Karpas-422 (cell line): Measurements from ENCODE around the gene CCL19. TPM values are rescaled to one million over a fixed set of nuclear protein-coding genes. Genes with fewer than 3 reads are reported as not detected.

Experiments used
- DNase-seq: peaks from one replicate; pipeline ENCODE4 v3.0.0-alpha.2; 2015
- H2AFZ ChIP-seq: fragments of 200-600 bp; sonication (generic); 2 replicates; pipeline ENCODE4 v1.6.1; 2014; ENCODE audit warnings: antibody characterized with exemption, low read length, mixed read lengths
- H3K27ac ChIP-seq: fragments of 200-600 bp; sonication (generic); 2 replicates; pipeline ENCODE4 v1.5.1; 2014; ENCODE audit warnings: mild to moderate bottlenecking, low read length, moderate library complexity
- H3K27me3 ChIP-seq: fragments of 200-600 bp; sonication (generic); 2 replicates; pipeline ENCODE4 v1.6.1; 2014; ENCODE audit warnings: low read length, mixed read lengths
- H3K36me3 ChIP-seq: fragments of 200-600 bp; sonication (generic); 2 replicates; pipeline ENCODE4 v1.6.1; 2014; ENCODE audit warnings: low read length, mixed read lengths; ENCODE audit not compliant: insufficient read depth
- H3K4me1 ChIP-seq: fragments of 200-600 bp; sonication (generic); 2 replicates; pipeline ENCODE4 v1.6.1; 2014; ENCODE audit warnings: mild to moderate bottlenecking, low read length, mixed read lengths
- H3K4me2 ChIP-seq: fragments of 200-600 bp; sonication (generic); 2 replicates; pipeline ENCODE4 v1.6.1; 2014; ENCODE audit warnings: low read length, low read depth, mild to moderate bottlenecking; ENCODE audit not compliant: poor library complexity, severe bottlenecking
- H3K4me3 ChIP-seq: fragments of 200-600 bp; sonication (generic); 2 replicates; pipeline ENCODE4 v1.5.1; 2014; ENCODE audit warnings: mild to moderate bottlenecking, antibody characterized with exemption, low read length, mixed read lengths
- H3K79me2 ChIP-seq: fragments of 200-600 bp; sonication (generic); 2 replicates; pipeline ENCODE4 v1.6.1; 2014; ENCODE audit warnings: mild to moderate bottlenecking, low read length, mixed read lengths
- H3K9ac ChIP-seq: fragments of 200-600 bp; sonication (generic); 2 replicates; pipeline ENCODE4 v1.6.0; 2014; ENCODE audit warnings: low read length
- H3K9me2 ChIP-seq: fragments of 200-600 bp; sonication (generic), shearing (Covaris generic); replicated peaks from 2 replicates; pipeline ENCODE4 v1.6.0; 2014; ENCODE audit warnings: mild to moderate bottlenecking, low read length, moderate library complexity; ENCODE audit not compliant: insufficient read depth
- H3K9me3 ChIP-seq: fragments of 300-700, 200-600 bp; sonication (generic); 2 replicates; pipeline ENCODE4 v1.6.1; 2014; ENCODE audit warnings: low read length, mixed read lengths
- H4K20me1 ChIP-seq: fragments of 200-600 bp; sonication (generic); 2 replicates; pipeline ENCODE4 v1.6.1; 2014; ENCODE audit warnings: mild to moderate bottlenecking, antibody characterized with exemption, low read length, low read depth; ENCODE audit not compliant: insufficient read depth
- total RNA-seq: library from RNA; depleted of rRNA; stranded (reverse); fragments of >200 nt; shearing (Covaris generic); gene quantifications from 2 replicates; pipeline ENCODE4 v1.2.3, GENCODE V29; 2014; ENCODE audit warnings: low replicate concordance

CCL19 gene
- total RNA-seq, 1 experiment from 2014 or later = not detected

GRCh38 chr9:34653151-34654072, 37.7 kb downstream of the CCL19 start:
- Histone ChIP-seq H3K4me3 (no peak overlapping the region), H2AFZ (no peak overlapping the region), H3K27ac (no peak overlapping the region), H3K36me3 (peaks cover 5% of the 10 kb centered on the region; the same call in 1 of the 2 replicates), H3K27me3 (no peaks in the 10 kb centered on the region), H3K9me3 (no peaks in the 10 kb centered on the region), H3K79me2 (no peaks in the 10 kb centered on the region), H3K4me2 (no peak overlapping the region), H3K9me2 (no peaks in the 10 kb centered on the region), H4K20me1 (no peaks in the 10 kb centered on the region), H3K4me1 (no peaks in the 10 kb centered on the region), H3K9ac (no peak overlapping the region)
- no peak for DNase-seq

DNA sequence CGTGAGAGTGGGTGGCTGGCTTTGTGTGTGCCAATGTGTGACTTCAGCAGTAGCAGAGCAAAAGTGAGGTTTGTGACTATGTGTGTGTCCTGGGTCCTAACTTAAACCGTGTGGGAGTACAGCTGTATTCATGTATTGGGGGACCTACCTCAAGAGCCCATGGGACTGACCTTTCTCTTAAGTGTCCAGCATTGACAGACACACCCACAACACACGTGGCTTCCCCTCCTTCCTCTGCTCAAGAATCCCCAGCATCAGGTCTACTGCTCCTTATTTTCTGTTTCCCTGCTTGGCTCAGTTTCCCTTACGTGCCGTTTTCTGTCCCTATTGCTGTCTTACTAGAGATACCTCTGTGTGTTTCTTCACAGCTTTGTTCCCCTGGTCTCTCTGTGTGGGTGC, 38.5 kb downstream of the CCL19 start:
- Histone ChIP-seq H4K20me1 (no peaks in the 10 kb centered on the region; the same call in 1 of the 2 replicates), H3K27ac (no peak overlapping the region), H3K36me3 (peaks cover 5% of the 10 kb centered on the region; the same call in 1 of the 2 replicates), H3K9me2 (no peaks in the 10 kb centered on the region), H3K9me3 (no peaks in the 10 kb centered on the region), H3K4me1 (peaks cover 5% of the 10 kb centered on the region), H3K79me2 (peaks cover 6% of the 10 kb centered on the region), H3K27me3 (no peaks in the 10 kb centered on the region), H3K9ac (no peak overlapping the region), H2AFZ (no peak overlapping the region), H3K4me2 (no peak overlapping the region), H3K4me3 (no peak overlapping the region)
- no peak for DNase-seq

DNA sequence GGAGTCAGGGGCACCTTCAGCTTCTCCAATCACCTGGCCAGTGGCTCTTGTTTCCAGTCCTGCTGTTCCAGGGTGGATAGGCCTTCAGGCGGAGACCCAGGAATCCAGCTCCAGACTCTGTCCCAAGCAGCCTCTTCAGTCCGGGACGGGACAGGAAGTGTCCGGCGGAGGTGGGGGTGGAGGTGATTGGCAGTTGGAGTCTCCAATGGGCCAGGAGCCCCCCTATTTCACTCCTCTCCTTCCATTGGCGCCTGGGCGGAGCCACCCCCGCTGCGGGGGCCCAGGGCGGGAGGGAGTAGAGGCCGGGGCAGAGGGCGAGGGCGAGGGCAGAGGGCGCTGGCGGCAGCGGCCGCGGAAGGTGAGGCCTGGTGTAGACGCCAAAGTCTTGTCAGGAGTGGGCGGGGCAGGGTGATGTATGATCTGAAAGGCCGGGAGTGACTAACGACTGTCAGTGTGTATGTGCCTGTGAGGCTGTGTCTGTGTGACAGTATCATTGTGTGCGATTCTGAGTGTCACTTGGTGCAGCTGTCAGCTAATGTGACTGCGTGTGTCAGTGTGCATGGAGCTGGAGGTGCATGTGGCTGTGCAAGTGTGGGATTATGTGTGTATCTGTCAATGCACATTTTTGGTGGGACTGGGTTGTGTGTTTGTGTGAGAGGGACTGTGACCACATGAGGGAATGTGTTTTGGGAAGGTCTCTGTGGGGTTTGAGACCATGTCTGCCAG, 39.0 kb downstream of the CCL19 start, which contains the start of gene IL11RA:
Gene IL11RA (plus strand): TSS at position 310 of the 726 bp plus-strand sequence. CDS start 3,033 bp downstream, outside the sequence.
- Histone ChIP-seq H3K27ac (no peak within 1 kb of the TSS), H2AFZ (no peak within 1 kb of the TSS), H3K4me2 (no peak within 1 kb of the TSS), H3K9me2 (no peaks in the 10 kb centered on the region), H3K36me3 (peaks cover 5% of the 10 kb centered on the region; the same call in 1 of the 2 replicates), H4K20me1 (no peaks in the 10 kb centered on the region; the same call in 1 of the 2 replicates), H3K27me3 (no peaks in the 10 kb centered on the region), H3K9ac (no peak within 1 kb of the TSS), H3K4me3 (no peak within 1 kb of the TSS), H3K9me3 (no peaks in the 10 kb centered on the region), H3K4me1 (peaks cover 10% of the 10 kb centered on the region), H3K79me2 (peaks cover 11% of the 10 kb centered on the region)
- DNase-seq = no peak

DNA sequence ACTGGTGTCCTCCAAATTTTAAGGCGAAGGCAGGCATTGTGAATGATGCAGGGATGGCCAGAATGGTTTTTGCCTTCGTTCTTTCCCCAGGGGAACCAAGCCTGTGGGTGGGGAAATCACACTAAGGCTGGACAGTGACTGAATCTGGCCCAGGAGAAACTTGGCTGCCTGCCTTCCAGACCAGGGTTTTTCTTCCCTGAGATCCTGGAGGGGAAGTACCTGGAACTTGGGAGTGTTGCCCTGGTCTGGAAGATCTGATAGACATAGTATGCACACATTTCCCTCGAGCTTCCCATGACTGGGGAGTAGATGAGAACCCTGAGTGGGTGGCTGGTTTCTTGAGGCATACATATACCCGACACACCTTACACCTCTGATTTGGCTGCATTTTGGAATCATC, 39.8 kb downstream of the CCL19 start:
- Histone ChIP-seq H3K27me3 (no peaks in the 10 kb centered on the region), H3K9me3 (no peaks in the 10 kb centered on the region), H3K79me2 (peaks cover 12% of the 10 kb centered on the region), H3K4me1 (peaks cover 11% of the 10 kb centered on the region), H3K4me3 (no peak overlapping the region), H2AFZ (no peak overlapping the region), H3K27ac (no peak overlapping the region), H3K9me2 (no peaks in the 10 kb centered on the region), H3K9ac (no peak overlapping the region), H4K20me1 (no peaks in the 10 kb centered on the region; the same call in 1 of the 2 replicates), H3K36me3 (peaks cover 5% of the 10 kb centered on the region; the same call in 1 of the 2 replicates), H3K4me2 (no peak overlapping the region)
- DNase-seq = no peak

GRCh38 chr9:34650816-34651215, 40.3 kb downstream of the CCL19 start:
- Histone ChIP-seq H2AFZ (no peak overlapping the region), H4K20me1 (no peaks in the 10 kb centered on the region; the same call in 1 of the 2 replicates), H3K79me2 (peaks cover 12% of the 10 kb centered on the region), H3K9ac (no peak overlapping the region), H3K4me3 (no peak overlapping the region), H3K4me1 (peaks cover 15% of the 10 kb centered on the region), H3K27ac (no peak overlapping the region), H3K9me3 (no peaks in the 10 kb centered on the region), H3K9me2 (no peaks in the 10 kb centered on the region), H3K36me3 (peaks cover 5% of the 10 kb centered on the region; the same call in 1 of the 2 replicates), H3K4me2 (no peak overlapping the region), H3K27me3 (no peaks in the 10 kb centered on the region)
- DNase-seq = no peak

GRCh38 chr9:34648673-34649072, 42.4 kb downstream of the CCL19 start:
- H3K4me1 ChIP-seq = peaks cover 15% of the 10 kb centered on the region
- H3K79me2 ChIP-seq = peaks cover 12% of the 10 kb centered on the region
- no peaks in the 10 kb centered on the region for H3K9me2 ChIP-seq
- no peak overlapping the region for H3K4me3 ChIP-seq
- no peak for DNase-seq
- H3K9ac ChIP-seq = no peak overlapping the region
- no peaks in the 10 kb centered on the region; the same call in 1 of the 2 replicates for H4K20me1 ChIP-seq
- no peaks in the 10 kb centered on the region for H3K9me3 ChIP-seq
- no peaks in the 10 kb centered on the region for H3K27me3 ChIP-seq
- H3K4me2 ChIP-seq = no peak overlapping the region
- H3K27ac ChIP-seq = no peak overlapping the region
- H2AFZ ChIP-seq = no peak overlapping the region
- H3K36me3 ChIP-seq = peaks cover 5% of the 10 kb centered on the region; the same call in 1 of the 2 replicates

DNA sequence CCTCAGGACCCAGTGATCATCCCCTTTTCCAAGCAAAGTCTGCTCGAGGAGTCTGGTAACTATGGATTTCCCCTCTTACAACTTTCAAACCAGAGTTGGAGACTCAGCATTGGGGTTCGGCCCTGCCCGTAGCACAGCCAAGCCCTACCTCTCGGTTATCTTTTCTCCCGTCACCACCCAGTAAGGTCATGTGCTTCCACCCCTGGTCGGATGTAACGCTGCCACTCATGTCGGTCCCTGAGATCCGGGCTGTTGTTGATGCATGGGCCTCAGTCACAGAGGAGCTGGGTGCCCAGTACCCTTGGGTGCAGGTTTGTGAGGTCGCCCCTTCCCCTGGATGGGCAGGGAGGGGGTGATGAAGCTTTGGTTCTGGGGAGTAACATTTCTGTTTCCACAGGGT, 43.4 kb downstream of the CCL19 start:
- Histone ChIP-seq H3K79me2 (peaks cover 12% of the 10 kb centered on the region), H3K4me1 (peaks cover 15% of the 10 kb centered on the region), H3K27ac (no peak overlapping the region), H3K36me3 (peaks cover 5% of the 10 kb centered on the region; the same call in 1 of the 2 replicates), H3K4me3 (peak overlapping the region; percentile 88), H2AFZ (no peak overlapping the region), H3K9me2 (no peaks in the 10 kb centered on the region), H3K9ac (peak overlapping the region; percentile 89), H3K27me3 (no peaks in the 10 kb centered on the region), H4K20me1 (no peaks in the 10 kb centered on the region; the same call in 1 of the 2 replicates), H3K4me2 (peak overlapping the region; percentile 78), H3K9me3 (no peaks in the 10 kb centered on the region)
- DNase-seq = no peak

DNA sequence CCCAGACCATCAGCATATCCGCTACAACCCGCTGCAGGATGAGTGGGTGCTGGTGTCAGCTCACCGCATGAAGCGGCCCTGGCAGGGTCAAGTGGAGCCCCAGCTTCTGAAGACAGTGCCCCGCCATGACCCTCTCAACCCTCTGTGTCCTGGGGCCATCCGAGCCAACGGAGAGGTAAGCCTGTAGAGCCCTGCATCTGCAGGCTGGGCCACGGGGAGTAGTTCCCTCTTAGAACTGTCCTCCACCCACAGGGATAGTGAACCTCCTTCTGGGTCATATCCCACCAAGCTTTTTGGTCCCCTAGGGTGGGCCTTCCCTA, 44.0 kb downstream of the CCL19 start:
- H3K79me2 ChIP-seq = peaks cover 12% of the 10 kb centered on the region
- peak overlapping the region; percentile 89; the same call in 1 of the 2 replicates for H2AFZ ChIP-seq
- H3K27me3 ChIP-seq = no peaks in the 10 kb centered on the region
- peak overlapping the region; percentile 88 for H3K4me3 ChIP-seq
- H3K4me2 ChIP-seq = peak overlapping the region; percentile 78
- H3K9me3 ChIP-seq = no peaks in the 10 kb centered on the region
- H3K9ac ChIP-seq = peak overlapping the region; percentile 89
- H3K27ac ChIP-seq = no peak overlapping the region
- peaks cover 5% of the 10 kb centered on the region; the same call in 1 of the 2 replicates for H3K36me3 ChIP-seq
- no peaks in the 10 kb centered on the region for H3K9me2 ChIP-seq
- H4K20me1 ChIP-seq = no peaks in the 10 kb centered on the region; the same call in 1 of the 2 replicates
- no peak for DNase-seq
- H3K4me1 ChIP-seq = peaks cover 15% of the 10 kb centered on the region
